ENCODE measurements around the gene CAMKV. TPM values are rescaled to one million over a fixed set of nuclear protein-coding genes. Genes with fewer than 3 reads are reported as not detected.

Gene CAMKV
- total and polyA plus RNA-seq, 2 of the 8 experiments (the other 6 are each of a cell fraction or from before 2014, with no cell fraction given) = 56.3 to 66.4 TPM

- TF ChIP-seq POU5F1 (IDR thresholded peaks at IDR 0.05; ENCODE audit: low read depth, low read length) (no peak), TEAD4 (IDR thresholded peaks at IDR 0.05; ENCODE audit: low read depth, low read length) (no peak), TCF12 (IDR thresholded peaks at IDR 0.05; ENCODE audit: low read depth, low read length) (no peak), CTCF (IDR thresholded peaks at IDR 0.05; ENCODE audit: control extremely low read depth in 1 of 3, insufficient read depth in 1 of 3, low read depth in 1 of 3, low read length in 3 of 3) (no peak), FOSL1 (IDR thresholded peaks at IDR 0.05; ENCODE audit: insufficient read depth, low read depth, low read length) (no peak), POLR2AphosphoS5 (IDR thresholded peaks at IDR 0.05; ENCODE audit: low read depth, low read length) (no peak), KDM4A (IDR thresholded peaks at IDR 0.05; ENCODE audit: low read depth, low read length, severe bottlenecking) (no peak), TAF7 (optimal IDR thresholded peaks at IDR 0.05; ENCODE audit: borderline replicate concordance, low read depth, low read length) (no peak), RFX5 (IDR thresholded peaks at IDR 0.05; ENCODE audit: borderline replicate concordance, low read depth, low read length) (no peak)
Observed at GRCh38 chr3:49844464-49845183, 25.1 kb downstream of the CAMKV start (continued).
